GM10266 (cell line): Measurements from ENCODE around the gene GIPC3.

Experiments used
- DNase-seq: peaks from one replicate; pipeline ENCODE4 v3.0.0; 2012; ENCODE audit errors: extremely low spot score
- TF ChIP-seq, protein P1 (sequence below): IDR thresholded peaks from 2 replicates; pipeline ENCODE4 v1.5.1; 2012; ENCODE audit warnings: mild to moderate bottlenecking, low read depth; ENCODE audit not compliant: control insufficient read depth, insufficient read depth; ENCODE audit errors: missing control alignments

GIPC3 gene

DNA sequence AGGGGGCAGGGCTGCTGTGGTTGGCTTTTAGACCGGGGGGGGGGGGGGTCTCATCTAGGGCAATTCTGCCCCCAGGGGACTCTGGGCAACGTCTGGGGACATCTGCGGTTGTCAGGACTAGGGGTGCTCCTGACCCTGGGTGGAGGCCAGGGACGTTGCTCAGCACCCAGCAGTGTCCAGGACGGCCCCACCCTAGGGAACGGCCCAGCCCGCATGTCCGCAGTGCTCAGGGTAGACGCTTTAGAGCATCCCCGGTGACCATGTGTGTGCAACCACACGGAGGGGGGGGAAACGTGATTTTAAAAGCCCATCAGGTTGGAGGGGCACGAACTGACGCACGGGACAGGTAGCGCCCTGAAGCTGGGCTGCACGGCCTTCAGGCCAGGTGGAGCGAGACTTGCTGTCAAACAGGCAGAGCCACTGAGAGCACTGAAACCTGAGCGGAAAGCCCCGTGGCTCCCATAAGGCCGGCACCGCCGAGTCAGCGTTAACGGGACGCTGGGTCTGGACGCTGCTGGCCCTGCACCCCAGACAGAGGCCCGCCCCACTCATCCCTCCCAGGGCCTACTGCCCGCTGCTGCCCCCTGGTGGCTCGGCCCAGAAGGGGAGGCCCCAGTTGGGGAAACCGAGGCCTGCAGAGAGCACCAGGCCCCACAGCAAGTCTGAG is 33.0 kb downstream of the GIPC3 start:
- DNase-seq = peak; percentile 96
- TF ChIP-seq, protein P1, sequence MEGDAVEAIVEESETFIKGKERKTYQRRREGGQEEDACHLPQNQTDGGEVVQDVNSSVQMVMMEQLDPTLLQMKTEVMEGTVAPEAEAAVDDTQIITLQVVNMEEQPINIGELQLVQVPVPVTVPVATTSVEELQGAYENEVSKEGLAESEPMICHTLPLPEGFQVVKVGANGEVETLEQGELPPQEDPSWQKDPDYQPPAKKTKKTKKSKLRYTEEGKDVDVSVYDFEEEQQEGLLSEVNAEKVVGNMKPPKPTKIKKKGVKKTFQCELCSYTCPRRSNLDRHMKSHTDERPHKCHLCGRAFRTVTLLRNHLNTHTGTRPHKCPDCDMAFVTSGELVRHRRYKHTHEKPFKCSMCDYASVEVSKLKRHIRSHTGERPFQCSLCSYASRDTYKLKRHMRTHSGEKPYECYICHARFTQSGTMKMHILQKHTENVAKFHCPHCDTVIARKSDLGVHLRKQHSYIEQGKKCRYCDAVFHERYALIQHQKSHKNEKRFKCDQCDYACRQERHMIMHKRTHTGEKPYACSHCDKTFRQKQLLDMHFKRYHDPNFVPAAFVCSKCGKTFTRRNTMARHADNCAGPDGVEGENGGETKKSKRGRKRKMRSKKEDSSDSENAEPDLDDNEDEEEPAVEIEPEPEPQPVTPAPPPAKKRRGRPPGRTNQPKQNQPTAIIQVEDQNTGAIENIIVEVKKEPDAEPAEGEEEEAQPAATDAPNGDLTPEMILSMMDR = peak; percentile 90

GRCh38 chr19:3618811-3619630 is 33.7 kb downstream of the GIPC3 start:
- TF ChIP-seq, protein P1 = no peak
- DNase-seq = no peak

GRCh38 chr19:3619631-3620012 is 34.3 kb downstream of the GIPC3 start:
- DNase-seq = no peak
- TF ChIP-seq, protein P1 = no peak

DNA sequence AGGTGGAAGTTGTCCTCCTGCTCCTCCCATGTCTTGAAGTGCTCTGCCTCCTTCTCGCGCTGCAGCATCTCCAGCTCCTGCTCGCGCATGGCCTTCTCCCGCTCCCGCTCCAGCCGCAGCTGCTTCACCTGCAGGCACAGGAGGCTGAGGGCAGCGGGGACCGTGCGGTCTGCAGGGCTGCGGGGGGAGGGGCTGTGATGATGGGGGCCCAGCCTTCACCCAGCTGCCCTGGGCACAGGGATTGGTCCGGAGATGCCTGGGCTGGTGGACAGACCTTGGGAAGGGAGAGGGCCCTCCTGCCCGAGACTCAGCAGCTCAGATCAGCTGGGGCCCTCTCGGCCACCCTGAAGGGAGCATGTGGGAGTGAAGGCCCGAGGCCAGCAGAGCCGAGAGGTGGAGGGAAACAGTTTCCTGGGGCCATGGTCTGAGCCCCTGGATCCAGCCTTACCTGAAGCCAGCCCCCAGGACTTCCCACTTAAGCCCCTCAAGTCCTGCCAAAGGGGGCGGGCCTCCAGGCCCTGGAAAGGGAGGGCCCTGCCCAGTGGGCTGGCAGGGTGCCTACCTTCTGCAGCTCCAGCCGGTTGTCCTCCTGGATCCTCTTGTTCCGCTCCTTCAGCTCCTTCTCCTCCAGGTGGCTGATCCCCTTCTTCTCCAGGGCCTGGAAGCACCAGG is 35.0 kb downstream of the GIPC3 start:
- DNase-seq = no peak
- TF ChIP-seq, protein P1 = no peak

- TF ChIP-seq, protein P1 = no peak
- no peak for DNase-seq
Measured at GRCh38 chr19:3620817-3621547, 35.7 kb downstream of the GIPC3 start.

- TF ChIP-seq, protein P1 = no peak
- DNase-seq = no peak
Measured at GRCh38 chr19:3621689-3622088, 36.4 kb downstream of the GIPC3 start.
